Lung (tissue), 12 donors: ENCODE data around the gene ARHGAP31. TPM values are rescaled to one million over a fixed set of nuclear protein-coding genes. Genes with fewer than 3 reads are reported as not detected.

Experiments
- ATAC-seq: fragments of 200-7000 bp; cut with Tn5 transposase; one replicate; pipeline ENCODE4 v1.9.1; 2020; ENCODE audit warnings: moderate number of reproducible peaks; ENCODE audit not compliant: insufficient read depth, low FRiP score
- DNase-seq, 3 donors: peaks; one replicate each; pipeline ENCODE4 v3.0.0-alpha.2; 2013 to 2017
- H3K27ac ChIP-seq, 2 donors: one replicate each; pipeline ENCODE4 v1.5.1; 2013; ENCODE audit warnings: mild to moderate bottlenecking in 2 of 2, moderate library complexity in 2 of 2, control low read depth in 1 of 2, inconsistent platforms in 1 of 2, low read depth in 1 of 2, low read length in 1 of 2
- H3K27me3 ChIP-seq, 3 donors: one replicate each; pipeline ENCODE4 v1.5.1; 2013; ENCODE audit warnings: low read length in 2 of 3; ENCODE audit not compliant: control insufficient read depth in 3 of 3, insufficient read depth in 3 of 3
- H3K36me3 ChIP-seq, 4 donors: one replicate each; pipeline ENCODE4 v1.5.1; 2013; ENCODE audit warnings: low read length in 4 of 4, mild to moderate bottlenecking in 1 of 4, moderate library complexity in 1 of 4; ENCODE audit not compliant: control insufficient read depth in 4 of 4, insufficient read depth in 4 of 4
- H3K4me1 ChIP-seq, 5 donors: one replicate each; pipeline ENCODE4 v1.5.1; 2013; ENCODE audit warnings: low read length in 5 of 5, mild to moderate bottlenecking in 2 of 5, moderate library complexity in 1 of 5; ENCODE audit not compliant: control insufficient read depth in 5 of 5, insufficient read depth in 5 of 5
- H3K4me3 ChIP-seq: one replicate; pipeline ENCODE4 v1.5.1; 2013; ENCODE audit warnings: mild to moderate bottlenecking, control low read depth, moderate library complexity
- H3K9ac ChIP-seq, 2 donors: one replicate each; pipeline ENCODE4 v1.5.1; 2013; ENCODE audit warnings: low read length in 2 of 2, control low read depth in 1 of 2; ENCODE audit not compliant: insufficient read depth in 1 of 2
- H3K9me3 ChIP-seq, 4 donors: one replicate each; pipeline ENCODE4 v1.5.1; 2013; ENCODE audit warnings: low read length in 3 of 4, mild to moderate bottlenecking in 1 of 4, moderate library complexity in 1 of 4; ENCODE audit not compliant: control insufficient read depth in 4 of 4, insufficient read depth in 3 of 4
- CTCF ChIP-seq: IDR thresholded peaks from 2 replicates; pipeline ENCODE4 v1.5.1; 2012; ENCODE audit warnings: mild to moderate bottlenecking; ENCODE audit errors: control extremely low read depth, extremely low read depth
- WGBS, 2 donors: extraction: QIAGEN DNeasy Blood & Tissue Kit; methylation state at CpG; one replicate each; pipeline ENCODE4 v1.1.7; 2013; 5-methylcytosine and 5-hydroxymethylcytosine counted together
- polyA plus RNA-seq, 2 donors: library from polyadenylated mRNA; stranded (reverse); fragments of 200-250 nt; gene quantifications; one replicate each; pipeline ENCODE4 v1.2.1, GENCODE V29; 2013
- total RNA-seq, 2 donors: library from RNA; depleted of rRNA in 1 of 2; stranded (reverse); fragments of >200 nt in 1 of 2; gene quantifications; one replicate each; pipeline ENCODE4 v1.2.1, GENCODE V29; 2014 to 2021
- donor health status: control.
- donor health status: control.
- donor health status: Bipolar disorder and iron deficiency.
- donor health status: healthy.
- donor health status: DM: yes; HTN: yes; CAD: no.

The ARHGAP31 gene
- total and polyA plus RNA-seq, 4 donors: 11.6 to 58.5 (median 31.7) TPM

GRCh38 chr3:119357190-119357589 is 63.0 kb downstream of the ARHGAP31 start:
- Histone ChIP-seq H3K27ac (peak overlapping the region in 1 of 2 donors; percentile 69), H3K4me3 (no peak overlapping the region), H3K4me1 (peaks cover 5 to 27% (median 16%) of the 10 kb centered on the region in 5 donors), H3K36me3 (no peaks in the 10 kb centered on the region), H3K27me3 (no peaks in the 10 kb centered on the region), H3K9ac (peak overlapping the region in 1 of 2 donors; percentile 7), H3K9me3 (no peaks in the 10 kb centered on the region)
- DNase-seq (peak in 2 of 3 donors; percentile 32 to 38), ATAC-seq (no peak)
- WGBS, 2 donors: 19 to 41% methylated on average over 6 of the region's 6 CpGs
- no peak for TF ChIP-seq CTCF

DNA sequence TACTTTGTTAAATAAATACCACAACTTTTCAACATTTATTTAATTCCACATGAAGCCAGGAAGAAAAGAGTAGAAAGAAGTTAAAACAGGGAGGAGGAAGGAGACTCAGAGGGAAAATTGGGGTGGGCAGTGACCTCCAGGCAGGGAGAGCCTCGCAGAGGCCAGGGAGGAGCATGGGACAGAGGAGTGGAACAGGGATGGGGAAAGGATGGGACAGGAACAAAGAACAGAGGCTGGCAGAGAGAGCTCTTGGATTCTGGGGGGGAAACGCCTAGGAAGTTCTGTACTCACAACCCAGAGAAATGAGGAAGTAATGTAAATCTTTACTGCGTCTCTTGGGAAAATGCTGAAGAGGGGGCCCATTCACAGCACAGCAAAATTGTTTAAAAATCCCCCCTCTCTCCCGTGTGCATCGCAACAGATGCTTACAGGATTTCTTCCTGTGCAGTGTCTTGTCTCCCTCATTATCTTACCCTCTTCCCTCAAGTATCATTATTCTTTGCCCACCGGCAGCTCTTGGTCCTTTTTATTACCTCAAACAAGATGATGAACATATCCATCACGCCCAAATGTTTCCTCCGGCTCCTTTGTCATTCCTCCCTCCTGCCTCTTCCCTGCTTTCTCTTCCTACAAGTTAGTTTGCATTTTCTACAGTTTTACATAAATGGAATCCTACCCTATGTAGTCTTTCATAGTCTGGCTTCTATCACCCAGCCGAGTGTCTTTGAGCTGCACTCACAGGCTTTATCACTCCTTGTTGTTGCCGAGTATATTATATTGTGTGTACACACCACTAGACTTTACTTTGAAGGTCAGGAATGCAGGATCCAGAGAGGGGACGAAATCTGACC is 65.5 kb downstream of the ARHGAP31 start:
- TF ChIP-seq CTCF: no peak
- H3K27me3 ChIP-seq: no peaks in the 10 kb centered on the region
- peaks cover 0 to 2% (median 0%) of the 10 kb centered on the region in 4 donors for H3K36me3 ChIP-seq
- DNase-seq: no peak
- H3K4me1 ChIP-seq: peaks cover 0 to 19% (median 12%) of the 10 kb centered on the region in 5 donors
- no peak overlapping the region for H3K4me3 ChIP-seq
- 43 to 47% methylated on average over 11 of the region's 11 CpGs for WGBS, 2 donors
- H3K9me3 ChIP-seq: no peaks in the 10 kb centered on the region
- ATAC-seq: no peak
- no peak overlapping the region for H3K27ac ChIP-seq
- no peak overlapping the region for H3K9ac ChIP-seq

- H3K36me3 ChIP-seq: peaks cover 0 to 4% (median 2%) of the 10 kb centered on the region in 4 donors
- no peak for ATAC-seq
- no peak for DNase-seq
- no peaks in the 10 kb centered on the region for H3K27me3 ChIP-seq
- no peak overlapping the region for H3K4me3 ChIP-seq
- WGBS, 2 donors: 85 to 90% methylated on average over 3 of the region's 3 CpGs
- TF ChIP-seq CTCF: no peak
- H3K4me1 ChIP-seq: peaks cover 0 to 19% (median 12%) of the 10 kb centered on the region in 5 donors
- H3K27ac ChIP-seq: peak overlapping the region in 1 of 2 donors; percentile 27
- H3K9ac ChIP-seq: no peak overlapping the region
- no peaks in the 10 kb centered on the region for H3K9me3 ChIP-seq
Observed at GRCh38 chr3:119360736-119361462, 66.7 kb downstream of the ARHGAP31 start.
